OCI-LY3 (cell line): ENCODE results near the gene TTC29.
"Not testable (repeated sequence)": the region's sequence is repeated elsewhere in the genome, so short reads cannot be mapped to it uniquely, and the experiment has no call there.

ENCODE experiments used
- H2AFZ ChIP-seq: fragments of 200-600, 300-600 bp; shearing (Covaris generic); 2 replicates; pipeline ENCODE4 v1.6.0; 2014; ENCODE audit warnings: antibody characterized with exemption, low read depth, low read length
- H3K27ac ChIP-seq: fragments of 200-600, 300-600 bp; sonication (generic); 2 replicates; pipeline ENCODE4 v1.5.1; 2014; ENCODE audit warnings: mild to moderate bottlenecking, low read length, moderate library complexity, mixed read lengths
- H3K27me3 ChIP-seq: fragments of 200-600, 300-600 bp; sonication (generic); 2 replicates; pipeline ENCODE4 v1.6.1; 2014; ENCODE audit warnings: low read depth, low read length, mixed read lengths
- H3K36me3 ChIP-seq: fragments of 200-600, 300-600 bp; sonication (generic); replicated peaks from 2 replicates; pipeline ENCODE3; 2014; ENCODE audit warnings: low read depth, low read length, mixed read lengths
- H3K4me1 ChIP-seq: fragments of 300-600, 200-600 bp; sonication (generic); 2 replicates; pipeline ENCODE4 v1.6.1; 2014; ENCODE audit warnings: low read length, mixed read lengths
- H3K4me2 ChIP-seq: fragments of 200-600, 300-600 bp; sonication (generic); 2 replicates; pipeline ENCODE4 v1.6.1; 2014; ENCODE audit warnings: low read length, mixed read lengths
- H3K4me3 ChIP-seq: fragments of 300-600, 200-600 bp; sonication (generic); 2 replicates; pipeline ENCODE4 v1.5.1; 2014; ENCODE audit warnings: antibody characterized with exemption, mild to moderate bottlenecking, low read length, moderate library complexity
- H3K79me2 ChIP-seq: fragments of 300-600, 200-600 bp; shearing (Covaris generic); 2 replicates; pipeline ENCODE4 v1.6.1; 2014; ENCODE audit warnings: mild to moderate bottlenecking, low read length, mixed read lengths
- H3K9ac ChIP-seq: fragments of 300-600, 200-600 bp; shearing (Covaris generic); 2 replicates; pipeline ENCODE4 v1.6.0; 2014; ENCODE audit warnings: mild to moderate bottlenecking, low read length, moderate library complexity
- H3K9me3 ChIP-seq: fragments of 200-600, 300-600 bp; shearing (Covaris generic); 2 replicates; pipeline ENCODE4 v1.6.1; 2014; ENCODE audit warnings: low read length, mixed read lengths; ENCODE audit not compliant: insufficient read depth
- H4K20me1 ChIP-seq: fragments of 200-600, 300-600 bp; sonication (generic); 2 replicates; pipeline ENCODE4 v1.6.1; 2016; ENCODE audit warnings: low read length, mixed read lengths; ENCODE audit not compliant: insufficient read depth
- CTCF ChIP-seq: fragments of 200-600, 300-600 bp; sonication (generic); IDR thresholded peaks from 2 replicates; pipeline ENCODE4 v1.5.1; 2014; ENCODE audit warnings: antibody characterized with exemption, low read length, low read depth
- EZH2phosphoT487 ChIP-seq: fragments of 200-600 bp; shearing (Covaris generic); IDR thresholded peaks from 2 replicates; pipeline ENCODE4 v1.6.1; 2018; ENCODE audit warnings: antibody characterized with exemption, mixed run types, low read depth

The TTC29 gene

GRCh38 chr4:146833530-146833929, 112.1 kb downstream of the TTC29 start:
- H3K4me2 ChIP-seq: no peak overlapping the region
- no peaks in the 10 kb centered on the region for H3K79me2 ChIP-seq
- H3K4me3 ChIP-seq: no peak overlapping the region
- no peaks in the 10 kb centered on the region for H3K36me3 ChIP-seq
- TF ChIP-seq EZH2phosphoT487 (no peak), CTCF (no peak)
- H3K27ac ChIP-seq: no peak overlapping the region
- H3K9ac ChIP-seq: no peak overlapping the region
- no peaks in the 10 kb centered on the region for H3K9me3 ChIP-seq
- H4K20me1 ChIP-seq: no peaks in the 10 kb centered on the region
- H2AFZ ChIP-seq: no peak overlapping the region
- H3K4me1 ChIP-seq: no peaks in the 10 kb centered on the region
- H3K27me3 ChIP-seq: no peaks in the 10 kb centered on the region

GRCh38 chr4:146822980-146823379, 122.7 kb downstream of the TTC29 start:
- H2AFZ ChIP-seq, H3K4me2 ChIP-seq, H3K79me2 ChIP-seq, H3K4me1 ChIP-seq, H3K9ac ChIP-seq, H3K27ac ChIP-seq, H4K20me1 ChIP-seq, H3K27me3 ChIP-seq, H3K36me3 ChIP-seq, H3K9me3 ChIP-seq, H3K4me3 ChIP-seq: not testable (repeated sequence)

GRCh38 chr4:146814750-146815149, 130.9 kb downstream of the TTC29 start:
- no peak overlapping the region for H3K4me3 ChIP-seq
- no peaks in the 10 kb centered on the region for H3K27me3 ChIP-seq
- no peak overlapping the region for H3K4me2 ChIP-seq
- no peak overlapping the region for H3K27ac ChIP-seq
- H3K4me1 ChIP-seq: peaks cover 11% of the 10 kb centered on the region
- H3K9ac ChIP-seq: no peak overlapping the region
- no peaks in the 10 kb centered on the region for H4K20me1 ChIP-seq
- H3K9me3 ChIP-seq: no peaks in the 10 kb centered on the region
- TF ChIP-seq EZH2phosphoT487 (no peak), CTCF (no peak)
- no peak overlapping the region for H2AFZ ChIP-seq
- H3K79me2 ChIP-seq: no peaks in the 10 kb centered on the region
- no peaks in the 10 kb centered on the region for H3K36me3 ChIP-seq

GRCh38 chr4:146795711-146796110, 150.0 kb downstream of the TTC29 start:
- Histone ChIP-seq H3K27ac (no peak overlapping the region), H3K79me2 (no peaks in the 10 kb centered on the region), H3K9ac (no peak overlapping the region), H3K27me3 (no peaks in the 10 kb centered on the region; the same call in 1 of the 2 replicates), H4K20me1 (no peaks in the 10 kb centered on the region), H3K4me1 (no peaks in the 10 kb centered on the region), H3K36me3 (no peaks in the 10 kb centered on the region), H3K4me3 (no peak overlapping the region), H2AFZ (no peak overlapping the region), H3K4me2 (no peak overlapping the region), H3K9me3 (no peaks in the 10 kb centered on the region; the same call in 1 of the 2 replicates)
- TF ChIP-seq EZH2phosphoT487 (no peak), CTCF (no peak)

- no peak overlapping the region for H3K4me3 ChIP-seq
- no peak overlapping the region for H3K4me2 ChIP-seq
- H3K9ac ChIP-seq: no peak overlapping the region
- H4K20me1 ChIP-seq: no peaks in the 10 kb centered on the region
- TF ChIP-seq CTCF (no peak), EZH2phosphoT487 (no peak)
- H2AFZ ChIP-seq: no peak overlapping the region
- H3K27ac ChIP-seq: no peak overlapping the region
- no peaks in the 10 kb centered on the region for H3K9me3 ChIP-seq
- H3K27me3 ChIP-seq: no peaks in the 10 kb centered on the region
- H3K36me3 ChIP-seq: no peaks in the 10 kb centered on the region
- H3K4me1 ChIP-seq: no peaks in the 10 kb centered on the region
- no peaks in the 10 kb centered on the region for H3K79me2 ChIP-seq
Measured at GRCh38 chr4:146793727-146794126, 151.9 kb downstream of the TTC29 start.
